T-cell (primary cell): ENCODE data around the gene TENM4. TPM values are rescaled to one million over a fixed set of nuclear protein-coding genes. Genes with fewer than 3 reads are reported as not detected.

Experiments
- ATAC-seq, 4 experiments: fragments of 200-7000 bp in 3 of 4; fragments of 150-1000 bp in 1 of 4; cut with Tn5 transposase; replicated peaks in 1 of 4; 1 replicate in 3 of 4; 2 replicates in 1 of 4; pipeline ENCODE4 v1.10.0; 2021; ENCODE audit warnings: moderate library complexity in 3 of 4, mild to moderate bottlenecking in 2 of 4, moderate number of reproducible peaks in 1 of 4
- CTCF ChIA-PET, 2 donors: fragments of 300-600 bp; sonication (Branson Sonifier 250); formaldehyde crosslinking; loops; one replicate each; lab custom pipeline; 2022; ENCODE audit warnings: antibody characterized with exemption in 2 of 2; lab: Charles Lee
- POLR2A ChIA-PET, 2 donors: fragments of 300-600 bp; sonication (Branson Sonifier 250); formaldehyde crosslinking; loops; one replicate each; lab custom pipeline; 2022; ENCODE audit warnings: antibody characterized with exemption in 2 of 2; lab: Charles Lee
- DNase-seq, 35 experiments: peaks; one replicate each; pipeline versions ENCODE4 v3.0.0 to v3.0.0-alpha.2; 2013 to 2023
- H3K27ac ChIP-seq: one replicate; pipeline ENCODE4 v1.5.1; 2013; ENCODE audit warnings: low read length
- H3K27me3 ChIP-seq, 2 experiments: replicated peaks in 1 of 2; 1 replicate in 1 of 2; 2 replicates in 1 of 2; pipeline versions ENCODE4 v1.6.1 to v1.7.0; 2013; ENCODE audit warnings: low read length in 1 of 2, mixed read lengths in 1 of 2; ENCODE audit not compliant: control insufficient read depth in 2 of 2, insufficient read depth in 2 of 2; ENCODE audit errors: extremely low read depth in 1 of 2
- H3K36me3 ChIP-seq, 2 donors: 1 replicate in 1 of 2; 2 replicates in 1 of 2; pipeline versions ENCODE4 v1.6.1 to v1.7.0; 2013; ENCODE audit warnings: low read length in 1 of 2; ENCODE audit not compliant: control insufficient read depth in 2 of 2, insufficient read depth in 1 of 2; ENCODE audit errors: extremely low read depth in 1 of 2
- H3K4me1 ChIP-seq, 2 experiments: 1 replicate in 1 of 2; 2 replicates in 1 of 2; pipeline versions ENCODE4 v1.6.1 to v1.7.0; 2013; ENCODE audit warnings: low read length in 2 of 2, mixed read lengths in 1 of 2; ENCODE audit not compliant: insufficient read depth in 2 of 2, control insufficient read depth in 1 of 2; ENCODE audit errors: extremely low read depth in 1 of 2
- H3K4me3 ChIP-seq, 2 donors: 1 replicate in 1 of 2; 2 replicates in 1 of 2; pipeline versions ENCODE4 v1.5.1 to v1.7.0; 2013; ENCODE audit warnings: mild to moderate bottlenecking in 2 of 2, low read length in 1 of 2, moderate library complexity in 1 of 2; ENCODE audit not compliant: control insufficient read depth in 1 of 2; ENCODE audit errors: extremely low read depth in 1 of 2
- H3K9me3 ChIP-seq: 2 replicates; pipeline ENCODE4 v1.7.0; 2013
- H3K27ac Mint-ChIP-seq, 2 donors: one replicate each; pipeline ENCODE4 v1.8.0; 2020 to 2021; ENCODE audit warnings: mild to moderate bottlenecking in 2 of 2, mixed read lengths in 2 of 2
- H3K27me3 Mint-ChIP-seq, 2 donors: one replicate each; pipeline ENCODE4 v1.8.0; 2021 to 2022; ENCODE audit warnings: mixed read lengths in 2 of 2
- H3K36me3 Mint-ChIP-seq: one replicate; pipeline ENCODE4 v1.8.0; 2021; ENCODE audit warnings: mixed read lengths
- H3K4me1 Mint-ChIP-seq, 3 donors: one replicate each; pipeline ENCODE4 v1.8.0; 2020 to 2022; ENCODE audit warnings: mixed read lengths in 3 of 3, mild to moderate bottlenecking in 1 of 3
- H3K4me3 Mint-ChIP-seq, 3 donors: one replicate each; pipeline ENCODE4 v1.8.0; 2020 to 2022; ENCODE audit warnings: mild to moderate bottlenecking in 3 of 3, mixed read lengths in 3 of 3, moderate library complexity in 3 of 3
- H3K9me3 Mint-ChIP-seq, 3 donors: one replicate each; pipeline ENCODE4 v1.8.0; 2020 to 2022; ENCODE audit warnings: mixed read lengths in 3 of 3
- whole genome bisulfite sequencing: methylation state at CpG from one replicate; pipeline ENCODE4 v1.1.5; 2013; ENCODE audit warnings: missing lambda C conversion rate; ENCODE audit not compliant: insufficient coverage; 5-methylcytosine and 5-hydroxymethylcytosine counted together
- total RNA-seq, 35 experiments: library from RNA in 6 of 35; stranded (reverse) in 6 of 35; fragments of 120-200 nt in 1 of 35; gene quantifications; one replicate each; pipeline versions ENCODE4 v1.2.1 to v1.2.4 and lab custom pipeline; 2013 to 2026

TENM4 gene
- total RNA-seq, 5 donors from 2014 or later (not counting 1 experiment from before 2014, with no cell fraction given), result 0.03 to 0.35 (median 0.03) TPM; not detected in 2

DNA sequence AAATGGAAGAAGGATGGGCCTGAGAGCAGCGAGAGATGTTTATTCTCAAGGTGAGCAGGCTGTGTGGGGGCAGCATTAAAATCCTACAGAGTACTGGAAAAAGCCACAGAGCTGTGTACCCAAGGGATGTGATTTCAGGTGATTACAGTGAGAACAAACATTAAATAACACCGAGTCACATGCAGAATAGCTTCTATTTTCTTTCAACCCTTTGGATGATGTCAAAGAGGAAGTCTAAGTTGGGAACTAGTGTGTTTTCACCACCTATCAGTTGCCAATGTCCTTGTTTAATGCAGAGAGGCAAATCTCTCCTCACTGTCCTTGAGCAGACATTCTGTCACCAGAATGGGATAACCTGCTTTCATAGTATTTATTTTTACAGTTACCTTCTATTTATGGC, 486.6 kb downstream of the TENM4 start:
- Mint-ChIP-seq H3K27me3 (peaks cover 8 to 13% of the 10 kb centered on the region in 2 donors), H3K27ac (no peak overlapping the region), H3K4me1 (no peaks in the 10 kb centered on the region), H3K9me3 (no peaks in the 10 kb centered on the region), H3K4me3 (no peak overlapping the region), H3K36me3 (no peaks in the 10 kb centered on the region)
- ChIA-PET CTCF (no interaction called here), POLR2A (no interaction called here)
- DNase-seq (no peak), ATAC-seq (no peak)
- no peak overlapping the region for H3K27ac ChIP-seq
- H3K4me3 ChIP-seq, result no peak overlapping the region
- H3K36me3 ChIP-seq, result no peaks in the 10 kb centered on the region
- peaks cover 0 to 3% of the 10 kb centered on the region in 2 experiments for H3K27me3 ChIP-seq
- WGBS, result no CpG with 5 or more reads among the region's 2 CpGs
- no peaks in the 10 kb centered on the region for H3K9me3 ChIP-seq
- no peaks in the 10 kb centered on the region for H3K4me1 ChIP-seq

DNA sequence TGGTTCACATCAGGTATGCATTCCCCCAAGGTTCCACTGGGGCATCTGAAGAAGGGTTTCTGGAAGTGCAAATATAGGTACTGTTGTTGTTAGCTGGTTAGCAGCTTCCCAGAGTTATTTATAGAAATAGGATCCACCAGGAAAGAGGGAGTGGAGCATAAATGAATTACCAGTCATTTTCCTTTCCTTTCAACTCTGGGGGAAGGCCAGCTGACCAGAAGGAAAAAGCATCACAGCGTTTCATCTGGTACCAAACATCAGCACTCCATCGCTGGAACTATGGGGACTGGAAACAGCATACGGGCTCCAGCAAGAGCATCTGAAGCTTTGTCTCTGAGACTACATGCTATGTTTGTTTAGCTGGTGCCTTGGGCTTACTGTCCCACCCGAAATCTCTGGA, 487.9 kb downstream of the TENM4 start:
- no peaks in the 10 kb centered on the region for H3K9me3 ChIP-seq
- no peaks in the 10 kb centered on the region for H3K27me3 ChIP-seq
- 60% methylated on average over 3 of the region's 4 CpGs for WGBS
- H3K4me3 ChIP-seq, result no peak overlapping the region
- CTCF ChIA-PET, result interaction anchor here in 1 of 2 donors (0.5 kb wide), 1 partner anchor 13 kb away, joined by 3 read pairs; no protein-coding TSS in a partner anchor
- no peak overlapping the region for H3K27ac ChIP-seq
- DNase-seq (no peak), ATAC-seq (no peak)
- Mint-ChIP-seq H3K27ac (no peak overlapping the region), H3K9me3 (no peaks in the 10 kb centered on the region), H3K27me3 (peaks cover 7 to 8% of the 10 kb centered on the region in 2 donors), H3K4me1 (no peaks in the 10 kb centered on the region), H3K4me3 (no peak overlapping the region), H3K36me3 (no peaks in the 10 kb centered on the region)
- no peaks in the 10 kb centered on the region for H3K4me1 ChIP-seq
- no peaks in the 10 kb centered on the region for H3K36me3 ChIP-seq
- POLR2A ChIA-PET, result no interaction called here

GRCh38 chr11:78952175-78952574, 488.7 kb downstream of the TENM4 start:
- Histone ChIP-seq H3K27ac (no peak overlapping the region), H3K36me3 (no peaks in the 10 kb centered on the region), H3K4me1 (no peaks in the 10 kb centered on the region), H3K27me3 (no peaks in the 10 kb centered on the region), H3K9me3 (no peaks in the 10 kb centered on the region), H3K4me3 (no peak overlapping the region)
- ChIA-PET CTCF (interaction anchor here in 1 of 2 donors (0.5 kb wide), 1 partner anchor 12 kb away, joined by 3 read pairs; no protein-coding TSS in a partner anchor), POLR2A (no interaction called here)
- peaks cover 7 to 8% of the 10 kb centered on the region in 2 donors for H3K27me3 Mint-ChIP-seq
- no peaks in the 10 kb centered on the region for H3K36me3 Mint-ChIP-seq
- H3K4me3 Mint-ChIP-seq, result no peak overlapping the region
- no peak for ATAC-seq
- 68% methylated on average over 3 of the region's 7 CpGs for WGBS
- no peaks in the 10 kb centered on the region for H3K4me1 Mint-ChIP-seq
- no peak overlapping the region for H3K27ac Mint-ChIP-seq
- DNase-seq, result no peak
- no peaks in the 10 kb centered on the region for H3K9me3 Mint-ChIP-seq

DNA sequence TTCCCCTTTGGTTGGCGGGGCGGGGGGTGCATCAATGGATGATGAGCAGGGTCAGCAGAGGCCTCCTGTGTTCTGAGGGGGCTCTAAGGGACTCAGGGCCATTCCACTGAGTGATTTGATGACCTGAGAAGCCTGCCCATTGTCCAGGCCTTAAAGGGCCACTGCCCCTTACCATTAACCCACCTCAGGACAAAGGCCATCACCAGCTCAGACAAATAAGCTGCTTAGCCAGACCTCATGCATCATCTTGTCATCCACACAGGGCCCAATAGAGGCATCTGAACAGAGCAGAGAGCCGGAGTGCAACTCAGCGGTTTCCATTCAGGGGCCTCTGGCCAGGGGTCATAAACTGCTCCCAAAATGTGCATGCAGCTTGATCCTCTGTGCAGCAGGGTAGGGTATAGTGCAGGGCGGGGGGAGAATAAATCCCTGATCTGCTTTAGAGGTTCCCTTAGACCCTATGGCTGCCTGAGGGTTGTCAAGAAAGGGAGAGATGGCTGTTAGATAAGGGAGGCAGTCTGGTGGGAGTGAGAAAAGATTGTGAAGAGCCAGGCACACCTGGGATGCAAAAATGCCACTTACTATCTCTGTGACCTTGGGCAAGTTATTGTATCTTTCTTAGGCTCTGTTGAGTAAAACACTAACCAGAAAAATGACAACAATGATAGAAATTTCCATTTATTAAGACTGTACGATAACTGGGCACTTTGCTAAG, 490.7 kb downstream of the TENM4 start:
- Histone ChIP-seq H3K4me3 (no peak overlapping the region), H3K36me3 (no peaks in the 10 kb centered on the region), H3K27ac (no peak overlapping the region), H3K27me3 (no peaks in the 10 kb centered on the region), H3K9me3 (no peaks in the 10 kb centered on the region), H3K4me1 (no peaks in the 10 kb centered on the region)
- ATAC-seq (no peak), DNase-seq (no peak)
- ChIA-PET CTCF (no interaction called here), POLR2A (no interaction called here)
- Mint-ChIP-seq H3K4me1 (no peaks in the 10 kb centered on the region), H3K27me3 (peaks cover 5 to 7% of the 10 kb centered on the region in 2 donors), H3K9me3 (no peaks in the 10 kb centered on the region), H3K27ac (no peak overlapping the region), H3K36me3 (no peaks in the 10 kb centered on the region), H3K4me3 (no peak overlapping the region)
- WGBS, result 51% methylated on average over 3 of the region's 6 CpGs

GRCh38 chr11:78946945-78947902, 493.6 kb downstream of the TENM4 start:
- Histone ChIP-seq H3K27ac (no peak overlapping the region), H3K9me3 (no peaks in the 10 kb centered on the region), H3K4me1 (no peaks in the 10 kb centered on the region), H3K4me3 (no peak overlapping the region), H3K36me3 (no peaks in the 10 kb centered on the region), H3K27me3 (peaks cover 0 to 2% of the 10 kb centered on the region in 2 experiments)
- POLR2A ChIA-PET, result no interaction called here
- Mint-ChIP-seq H3K4me1 (no peaks in the 10 kb centered on the region), H3K4me3 (no peak overlapping the region), H3K36me3 (no peaks in the 10 kb centered on the region), H3K27me3 (peaks cover 5 to 12% of the 10 kb centered on the region in 2 donors), H3K27ac (no peak overlapping the region), H3K9me3 (no peaks in the 10 kb centered on the region)
- CTCF ChIA-PET, result no interaction called here
- 90% methylated on average over 3 of the region's 10 CpGs for WGBS
- no peak for DNase-seq
- ATAC-seq, result no peak

GRCh38 chr11:78943841-78944240, 497.0 kb downstream of the TENM4 start:
- ATAC-seq, result no peak
- H3K4me3 Mint-ChIP-seq, result no peak overlapping the region
- no peaks in the 10 kb centered on the region for H3K4me1 Mint-ChIP-seq
- CTCF ChIA-PET, result no interaction called here
- peaks cover 0 to 16% of the 10 kb centered on the region in 2 experiments for H3K27me3 ChIP-seq
- no peak for DNase-seq
- no peaks in the 10 kb centered on the region for H3K9me3 ChIP-seq
- no peak overlapping the region for H3K27ac Mint-ChIP-seq
- peaks cover 8 to 23% of the 10 kb centered on the region in 2 donors for H3K27me3 Mint-ChIP-seq
- H3K4me1 ChIP-seq, result no peaks in the 10 kb centered on the region
- no peaks in the 10 kb centered on the region for H3K36me3 Mint-ChIP-seq
- no peak overlapping the region for H3K4me3 ChIP-seq
- no peaks in the 10 kb centered on the region for H3K9me3 Mint-ChIP-seq
- POLR2A ChIA-PET, result no interaction called here
- H3K36me3 ChIP-seq, result no peaks in the 10 kb centered on the region
- WGBS, result 10% methylated on average over 2 of the region's 4 CpGs
- H3K27ac ChIP-seq, result no peak overlapping the region
